T-helper 17 cell (primary cell): ENCODE data around the gene CCDC181. TPM values are rescaled to one million over a fixed set of nuclear protein-coding genes. Genes with fewer than 3 reads are reported as not detected.

Experiments used
- ATAC-seq: fragments of 150-1000 bp; cut with Tn5 transposase; 2 replicates; pipeline ENCODE4 v1.10.0; 2021; ENCODE audit warnings: mild to moderate bottlenecking, moderate library complexity
- DNase-seq, 3 donors: peaks; one replicate each; pipeline versions ENCODE4 v3.0.0 to v3.0.0-alpha.2; 2020 to 2021
- H3K9me3 ChIP-seq: one replicate; pipeline ENCODE4 v1.7.0; 2013; ENCODE audit warnings: low read length, mild to moderate bottlenecking; ENCODE audit not compliant: control insufficient read depth, poor library complexity, severe bottlenecking
- H3K27ac Mint-ChIP-seq: one replicate; pipeline ENCODE4 v1.8.0; 2022; ENCODE audit warnings: mild to moderate bottlenecking, moderate library complexity, mixed read lengths
- H3K27me3 Mint-ChIP-seq: one replicate; pipeline ENCODE4 v1.8.0; 2022; ENCODE audit warnings: mixed read lengths
- H3K36me3 Mint-ChIP-seq: one replicate; pipeline ENCODE4 v1.8.0; 2022; ENCODE audit warnings: low read depth, mixed read lengths
- H3K4me1 Mint-ChIP-seq: one replicate; pipeline ENCODE4 v1.8.0; 2022; ENCODE audit warnings: mild to moderate bottlenecking, mixed read lengths
- H3K4me3 Mint-ChIP-seq: one replicate; pipeline ENCODE4 v1.8.0; 2022; ENCODE audit warnings: mild to moderate bottlenecking, moderate library complexity, mixed read lengths
- total RNA-seq, 4 donors: library from RNA in 2 of 4; stranded (reverse) in 2 of 4; gene quantifications; one replicate each; pipeline ENCODE4 v1.2.3 and lab custom pipeline; 2022 to 2026

Gene CCDC181
- total RNA-seq, 2 donors from 2014 or later = not detected

GRCh38 chr1:169345511-169345910, 81.8 kb downstream of the CCDC181 start:
- no peak for DNase-seq
- Mint-ChIP-seq H3K27ac (peak overlapping the region; percentile 65), H3K36me3 (peaks cover 6% of the 10 kb centered on the region), H3K27me3 (no peaks in the 10 kb centered on the region), H3K4me3 (no peak overlapping the region), H3K4me1 (peaks cover 7% of the 10 kb centered on the region)
- no peaks in the 10 kb centered on the region for H3K9me3 ChIP-seq
- ATAC-seq = no peak

Other genes starting within 250 kb of the CCDC181 start
- gene NME7, start 59.7 kb downstream of the CCDC181 start, total RNA-seq = 1 to 10 TPM; 9.1 to 9.2 TPM
- gene BLZF1, start 59.3 kb downstream of the CCDC181 start, total RNA-seq = 10 to 100 TPM; 13.5 to 16.7 TPM
- 1 to 10 TPM; 2.5 to 2.9 TPM for gene SLC19A2, start 58.5 kb upstream of the CCDC181 start, total RNA-seq
- gene F5, start 159.0 kb upstream of the CCDC181 start, total RNA-seq = 10 to 100 TPM; 24.3 to 33.0 TPM
- gene SELP, start 202.7 kb upstream of the CCDC181 start, total RNA-seq = 10 to 100 TPM in 1 of 2 donors, 1 to 10 TPM in 1; 2.3 to 35.4 TPM